Calu3 (cell line): ENCODE measurements around the gene TSPAN11. TPM values are rescaled to one million over a fixed set of nuclear protein-coding genes. Genes with fewer than 3 reads are reported as not detected.
"Not testable (repeated sequence)": the region's sequence is repeated elsewhere in the genome, so short reads cannot be mapped to it uniquely, and the experiment has no call there.

Source experiments
- BruUV-seq: library from RNA; stranded (reverse); fragments of 400-500 nt; replicated peaks from 2 replicates; lab custom pipeline; 2021; lab: Mats Ljungman, UMichigan
- CTCF ChIA-PET: fragments of 300-600 bp; sonication (Branson Sonifier 250); formaldehyde crosslinking; loops from one replicate; lab custom pipeline; 2022; ENCODE audit warnings: antibody characterized with exemption; lab: Charles Lee
- DNase-seq: peaks from one replicate; pipeline ENCODE4 v3.0.0; 2022
- H3K27ac Mint-ChIP-seq: one replicate; pipeline ENCODE4 v1.8.0; 2022; ENCODE audit warnings: mixed read lengths; ENCODE audit not compliant: unreplicated experiment
- H3K27me3 Mint-ChIP-seq: one replicate; pipeline ENCODE4 v1.8.0; 2022; ENCODE audit warnings: mixed read lengths; ENCODE audit not compliant: unreplicated experiment
- H3K36me3 Mint-ChIP-seq: one replicate; pipeline ENCODE4 v1.8.0; 2022; ENCODE audit warnings: mild to moderate bottlenecking, moderate library complexity, mixed read lengths; ENCODE audit not compliant: insufficient read depth, unreplicated experiment
- H3K4me1 Mint-ChIP-seq: one replicate; pipeline ENCODE4 v1.8.0; 2022; ENCODE audit warnings: mild to moderate bottlenecking, low read depth, mixed read lengths; ENCODE audit not compliant: unreplicated experiment
- H3K4me3 Mint-ChIP-seq: one replicate; pipeline ENCODE4 v1.8.0; 2022; ENCODE audit warnings: mild to moderate bottlenecking, low read depth, moderate library complexity, mixed read lengths; ENCODE audit not compliant: unreplicated experiment
- H3K9me3 Mint-ChIP-seq: one replicate; pipeline ENCODE4 v1.8.0; 2022; ENCODE audit warnings: low read depth, mixed read lengths; ENCODE audit not compliant: unreplicated experiment
- CTCF ChIP-seq: fragments of 200-600 bp; IDR thresholded peaks from one replicate; pipeline ENCODE4 v1.8.0; 2022; ENCODE audit warnings: antibody characterized with exemption; ENCODE audit not compliant: unreplicated experiment
- intact Hi-C: fragments of 100-400 bp; cut with micrococcal nuclease; formaldehyde crosslinking; loops from one replicate; pipeline ENCODE4 v1.10.0; 2022; ENCODE audit not compliant: unreplicated experiment
- total RNA-seq: library from RNA; stranded (reverse); gene quantifications from 2 replicates; pipeline ENCODE4 v1.2.3, GENCODE V29; 2022

Gene TSPAN11
- total RNA-seq, 1 experiment from 2014 or later = not detected

- Mint-ChIP-seq H3K27ac (no peak overlapping the region), H3K27me3 (no peaks in the 10 kb centered on the region), H3K4me1 (no peaks in the 10 kb centered on the region), H3K4me3 (no peak overlapping the region), H3K9me3 (peaks cover 2% of the 10 kb centered on the region), H3K36me3 (no peaks in the 10 kb centered on the region)
- TF ChIP-seq CTCF = no peak
- DNase-seq = no peak
- intact Hi-C loops = no loop called here
- CTCF ChIA-PET = no interaction called here
- BruUV-seq = no TSS peak
These were observed 96.8 kb downstream of the TSPAN11 start for GRCh38 chr12:31023271-31023724.

GRCh38 chr12:31026202-31026601 is 99.7 kb downstream of the TSPAN11 start:
- CTCF ChIA-PET = interaction anchor here (0.7 kb wide), 1 partner anchor 141 kb away, joined by 3 read pairs; no protein-coding TSS in a partner anchor
- Mint-ChIP-seq H3K4me1 (no peaks in the 10 kb centered on the region), H3K4me3 (no peak overlapping the region), H3K9me3 (peaks cover 2% of the 10 kb centered on the region), H3K36me3 (no peaks in the 10 kb centered on the region), H3K27ac (no peak overlapping the region), H3K27me3 (no peaks in the 10 kb centered on the region)
- BruUV-seq = no TSS peak
- DNase-seq = no peak
- no peak for TF ChIP-seq CTCF
- intact Hi-C loops = no loop called here

- DNase-seq, H3K27me3 Mint-ChIP-seq, H3K4me1 Mint-ChIP-seq, H3K27ac Mint-ChIP-seq, H3K36me3 Mint-ChIP-seq, intact Hi-C loops, CTCF ChIA-PET, H3K4me3 Mint-ChIP-seq, BruUV-seq, H3K9me3 Mint-ChIP-seq: not testable (repeated sequence)
These were observed 100.5 kb downstream of the TSPAN11 start for GRCh38 chr12:31027006-31027405.

- intact Hi-C loops = no loop called here
- peaks cover 2% of the 10 kb centered on the region for H3K9me3 Mint-ChIP-seq
These were observed 102.9 kb downstream of the TSPAN11 start for GRCh38 chr12:31029468-31029867.

More at GRCh38 chr12:31029468-31029867, 102.9 kb downstream of the TSPAN11 start:
- Mint-ChIP-seq H3K27ac (no peak overlapping the region), H3K4me1 (no peaks in the 10 kb centered on the region), H3K36me3 (no peaks in the 10 kb centered on the region), H3K4me3 (no peak overlapping the region), H3K27me3 (no peaks in the 10 kb centered on the region)
- no peak for TF ChIP-seq CTCF
- no peak for DNase-seq
- CTCF ChIA-PET = no interaction called here
- BruUV-seq = no TSS peak
